Fibroblast of mammary gland (primary cell): Measurements from ENCODE around the gene LAD1.

Source experiments
- DNase-seq: peaks from one replicate; pipeline ENCODE4 v3.0.0-alpha.2; 2010; ENCODE audit warnings: low read depth
- H3K4me3 ChIP-seq: 2 replicates; pipeline ENCODE4 v1.5.1; 2011; ENCODE audit warnings: low read depth, mild to moderate bottlenecking, low read length, moderate library complexity; ENCODE audit not compliant: control insufficient read depth
- TF ChIP-seq, protein P1 (sequence below): conservative IDR thresholded peaks from 2 replicates; pipeline ENCODE4 v1.5.1; 2011; ENCODE audit warnings: low read depth, low read length, inconsistent platforms; ENCODE audit not compliant: control insufficient read depth, insufficient read depth

The LAD1 gene

DNA sequence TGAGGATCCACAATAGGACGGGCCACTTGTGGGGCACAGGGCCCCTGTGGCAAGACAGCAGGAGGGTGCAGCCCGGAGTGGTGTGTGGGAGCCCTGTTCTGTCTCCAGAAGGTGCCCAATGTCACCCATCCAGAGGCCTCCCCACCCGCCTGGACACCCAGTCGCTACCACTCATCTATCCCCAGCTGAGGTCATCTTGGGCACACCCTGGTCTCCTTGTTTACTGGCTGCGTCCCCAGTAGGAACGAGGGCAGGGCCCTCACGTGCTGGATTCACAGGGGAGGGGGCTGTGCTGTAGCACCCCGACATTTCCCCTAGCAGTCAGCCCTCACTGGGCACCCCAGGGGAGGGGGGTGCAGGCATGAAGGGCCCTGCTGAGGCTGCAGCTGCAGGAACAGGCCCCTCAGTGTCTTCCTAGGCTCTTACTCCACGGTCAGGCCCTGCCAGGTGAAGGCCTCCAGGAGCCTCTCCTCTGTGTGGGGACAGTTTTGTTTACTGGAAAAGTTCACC lies 19.3 kb downstream of the LAD1 start:
- DNase-seq: no peak
- H3K4me3 ChIP-seq: no peak overlapping the region
- TF ChIP-seq, protein P1, sequence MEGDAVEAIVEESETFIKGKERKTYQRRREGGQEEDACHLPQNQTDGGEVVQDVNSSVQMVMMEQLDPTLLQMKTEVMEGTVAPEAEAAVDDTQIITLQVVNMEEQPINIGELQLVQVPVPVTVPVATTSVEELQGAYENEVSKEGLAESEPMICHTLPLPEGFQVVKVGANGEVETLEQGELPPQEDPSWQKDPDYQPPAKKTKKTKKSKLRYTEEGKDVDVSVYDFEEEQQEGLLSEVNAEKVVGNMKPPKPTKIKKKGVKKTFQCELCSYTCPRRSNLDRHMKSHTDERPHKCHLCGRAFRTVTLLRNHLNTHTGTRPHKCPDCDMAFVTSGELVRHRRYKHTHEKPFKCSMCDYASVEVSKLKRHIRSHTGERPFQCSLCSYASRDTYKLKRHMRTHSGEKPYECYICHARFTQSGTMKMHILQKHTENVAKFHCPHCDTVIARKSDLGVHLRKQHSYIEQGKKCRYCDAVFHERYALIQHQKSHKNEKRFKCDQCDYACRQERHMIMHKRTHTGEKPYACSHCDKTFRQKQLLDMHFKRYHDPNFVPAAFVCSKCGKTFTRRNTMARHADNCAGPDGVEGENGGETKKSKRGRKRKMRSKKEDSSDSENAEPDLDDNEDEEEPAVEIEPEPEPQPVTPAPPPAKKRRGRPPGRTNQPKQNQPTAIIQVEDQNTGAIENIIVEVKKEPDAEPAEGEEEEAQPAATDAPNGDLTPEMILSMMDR: no peak

DNA sequence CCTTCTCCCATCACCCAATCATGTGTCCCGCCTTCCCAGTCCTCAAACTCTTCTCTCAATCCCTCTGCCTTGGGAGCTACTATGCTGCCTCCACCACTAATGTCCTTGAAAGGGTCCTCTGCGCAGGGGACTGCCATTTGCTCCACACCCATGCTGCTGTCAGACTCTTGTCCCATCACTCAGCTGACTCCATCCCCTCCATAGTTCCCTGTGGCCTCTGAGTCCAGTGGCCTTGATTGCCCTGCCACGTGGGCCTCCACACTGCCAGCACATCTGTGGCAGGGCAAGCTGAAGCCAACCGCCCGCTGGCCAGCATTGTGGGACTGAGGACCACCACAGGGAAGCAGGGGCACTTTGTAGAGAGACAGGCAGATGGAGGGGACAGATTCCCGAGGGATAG lies 20.3 kb downstream of the LAD1 start:
- TF ChIP-seq, protein P1: no peak
- no peak for DNase-seq
- no peak overlapping the region for H3K4me3 ChIP-seq

DNA sequence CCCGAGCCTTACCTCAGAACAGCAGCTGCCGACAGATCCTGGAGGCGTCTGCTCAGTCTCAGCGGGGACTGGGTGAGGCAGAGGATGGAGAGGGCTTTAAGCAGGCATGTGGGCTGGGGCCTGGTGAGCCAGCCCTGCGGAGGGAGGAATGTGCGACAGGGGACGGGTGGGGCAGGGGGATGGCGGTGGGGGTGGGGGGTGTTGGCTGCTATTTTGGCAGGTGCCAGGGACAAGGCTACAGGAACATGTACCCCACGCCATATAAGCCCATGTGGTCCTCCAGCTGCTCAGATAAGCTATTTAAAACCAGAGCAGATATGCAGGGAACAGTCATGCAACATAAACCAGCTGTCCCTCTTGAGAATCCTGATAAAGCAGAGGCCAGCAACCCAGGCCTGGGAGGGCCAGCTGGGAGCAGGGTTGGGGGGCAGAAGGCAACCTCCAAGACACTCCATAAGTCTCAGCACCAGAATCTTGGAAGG lies 21.5 kb downstream of the LAD1 start, which contains the start of gene TNNT2:
Gene TNNT2 (minus strand): TSS at position 70 of the 482 bp plus-strand sequence. CDS start 4,426 bp downstream, outside the sequence.
- DNase-seq: no peak
- H3K4me3 ChIP-seq: no peak within 1 kb of the TSS
- TF ChIP-seq, protein P1: no peak

DNA sequence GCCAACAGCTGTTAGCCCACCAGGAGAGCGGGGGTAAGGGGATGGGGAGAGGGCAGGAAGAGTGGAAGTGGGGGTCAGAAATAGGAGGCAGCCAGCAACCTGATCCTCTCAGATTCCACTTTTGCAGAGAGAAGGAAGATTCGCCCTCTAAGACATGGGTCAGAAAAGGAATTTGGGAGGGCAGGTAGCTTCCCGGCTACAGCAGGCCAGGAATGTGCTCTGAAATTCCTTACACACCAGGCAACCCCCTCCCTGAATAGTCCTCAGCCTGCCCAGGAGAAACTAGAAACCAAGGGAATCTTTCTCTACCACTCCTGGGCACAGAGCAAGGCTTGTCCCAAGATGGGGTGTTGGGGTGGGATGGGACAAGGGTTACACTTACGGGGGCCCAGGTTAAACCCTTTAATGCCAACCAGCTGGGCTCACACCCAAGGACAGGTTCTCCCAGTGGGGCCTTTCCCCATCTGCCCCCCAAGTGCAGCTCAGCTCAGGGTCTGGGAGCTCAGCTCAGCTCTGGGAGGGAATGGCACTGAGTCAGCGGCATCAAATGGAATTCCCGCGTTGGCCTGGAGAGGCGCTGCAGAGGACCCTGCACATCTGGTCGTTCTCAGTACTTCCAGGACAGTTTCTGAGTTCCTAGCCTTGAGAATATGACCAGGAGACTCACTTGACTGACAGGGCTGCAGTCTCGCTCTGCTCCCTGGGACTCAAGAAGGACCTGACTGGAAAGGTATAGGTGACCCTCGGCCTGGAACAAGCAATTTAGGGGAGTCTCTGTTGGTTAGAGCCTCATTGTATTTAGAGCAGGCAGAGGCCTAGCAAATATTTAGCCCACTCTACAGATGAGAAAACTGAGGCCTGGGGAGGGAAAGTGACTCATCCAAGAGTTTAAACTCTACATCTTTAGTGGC lies 22.4 kb downstream of the LAD1 start:
- H3K4me3 ChIP-seq: no peak overlapping the region
- peak; percentile 33 for DNase-seq
- TF ChIP-seq, protein P1: peak; percentile 57

DNA sequence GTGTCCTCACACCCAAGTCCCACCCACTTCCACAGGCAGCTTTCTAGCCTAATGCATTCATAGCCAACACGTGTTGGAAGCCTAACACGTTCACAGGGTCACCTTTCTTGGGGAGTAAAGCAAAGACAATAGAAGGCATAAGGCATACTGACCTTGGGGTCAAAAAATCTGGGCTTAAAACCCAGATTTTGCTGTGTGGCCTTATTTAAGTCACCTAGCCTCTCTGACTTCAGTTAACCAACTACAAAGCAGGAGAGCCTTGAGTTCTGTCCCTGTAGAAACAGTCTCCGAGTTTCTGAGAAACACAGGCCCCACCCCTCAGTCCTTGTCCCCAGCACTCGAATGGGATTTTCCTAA lies 23.0 kb downstream of the LAD1 start:
- DNase-seq: no peak
- TF ChIP-seq, protein P1: no peak

DNA sequence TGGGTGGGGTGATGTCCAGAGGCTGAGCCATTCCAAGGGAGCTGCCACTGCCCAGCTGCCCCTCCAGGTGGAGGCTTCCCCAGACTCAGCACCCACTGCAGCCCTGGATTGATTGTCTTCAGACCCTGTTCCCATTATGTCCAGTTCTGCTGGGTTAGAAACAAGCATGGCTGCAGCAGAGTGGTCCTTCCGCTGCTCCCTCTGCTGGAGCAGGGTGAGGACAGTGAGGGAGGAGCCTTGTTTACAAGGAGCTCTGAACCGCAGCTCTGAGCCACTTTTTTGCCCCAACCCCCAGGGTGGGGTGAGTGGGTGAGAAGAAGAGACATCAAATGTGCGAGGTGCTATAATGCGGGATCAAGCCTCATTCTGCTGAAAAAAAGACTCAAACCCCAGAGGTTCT lies 24.0 kb downstream of the LAD1 start:
- no peak overlapping the region for H3K4me3 ChIP-seq
- no peak for DNase-seq
- TF ChIP-seq, protein P1: peak; percentile 15

More for the DNA sequence above, 23.0 kb downstream of the LAD1 start:
- no peak overlapping the region for H3K4me3 ChIP-seq

DNA sequence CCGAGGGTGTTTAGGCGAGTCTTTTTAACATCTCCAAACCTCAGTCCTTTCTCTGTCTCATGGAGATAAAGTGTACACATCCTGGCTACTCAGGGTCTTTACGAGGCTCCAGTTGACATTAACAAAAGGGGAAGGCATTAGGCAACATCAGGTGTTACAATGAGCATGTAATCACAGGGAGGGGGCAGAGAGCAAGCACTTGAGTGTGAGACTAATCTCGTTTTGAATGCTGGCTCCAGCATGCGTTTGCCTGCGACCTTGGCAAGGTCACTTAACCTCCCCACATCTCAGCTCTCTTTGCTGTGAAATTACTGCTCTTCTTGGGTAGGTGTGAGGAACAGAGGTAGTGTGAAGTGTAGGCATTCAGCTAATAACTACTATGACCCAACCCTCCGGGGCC lies 24.8 kb downstream of the LAD1 start:
- no peak overlapping the region for H3K4me3 ChIP-seq
- DNase-seq: no peak
- TF ChIP-seq, protein P1: no peak
